HTERT RPE-1 (cell line): Measurements from ENCODE around the gene SDR39U1.

Source experiments
- in situ Hi-C: fragments of 300-500 bp; cut with MboI; formaldehyde crosslinking; loops from 4 replicates; pipeline ENCODE4 v1.14.3; 2020; ENCODE audit warnings: low sequenced_read_pairs

Gene SDR39U1

DNA sequence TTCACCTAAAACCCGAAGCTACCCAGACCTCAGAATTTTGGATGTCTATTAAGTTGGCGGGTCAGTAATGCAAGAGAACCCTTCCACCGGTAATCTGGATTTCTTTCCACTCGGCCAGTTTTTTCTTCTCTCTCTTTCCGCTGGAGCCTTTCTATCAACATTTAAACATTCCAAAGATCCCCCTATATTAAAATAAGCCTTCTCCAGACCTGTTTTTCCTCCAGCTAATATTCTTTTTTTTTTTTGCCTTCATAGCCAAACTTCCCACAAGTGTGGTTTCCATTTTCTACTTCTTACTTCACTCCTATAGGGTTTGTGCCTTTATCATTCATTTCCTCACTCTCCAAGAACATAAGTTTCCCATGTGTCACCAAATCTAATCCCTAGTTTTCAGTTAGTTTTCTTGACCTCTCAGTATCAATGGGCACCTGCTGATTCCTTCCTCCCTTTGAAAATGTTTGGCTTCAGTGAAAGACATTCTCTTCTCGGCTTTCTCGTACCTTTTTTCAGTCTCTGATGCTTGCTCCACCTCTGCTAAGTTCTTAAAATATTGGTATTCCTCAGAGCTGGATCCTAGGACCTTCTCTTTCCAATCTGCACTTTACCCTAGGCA is 583 bp upstream of the SDR39U1 start:
- in situ Hi-C loops, result no loop called here

- in situ Hi-C loops, result no loop called here
Observed at GRCh38 chr14:24441904-24442239, 704 bp downstream of the SDR39U1 start.

DNA sequence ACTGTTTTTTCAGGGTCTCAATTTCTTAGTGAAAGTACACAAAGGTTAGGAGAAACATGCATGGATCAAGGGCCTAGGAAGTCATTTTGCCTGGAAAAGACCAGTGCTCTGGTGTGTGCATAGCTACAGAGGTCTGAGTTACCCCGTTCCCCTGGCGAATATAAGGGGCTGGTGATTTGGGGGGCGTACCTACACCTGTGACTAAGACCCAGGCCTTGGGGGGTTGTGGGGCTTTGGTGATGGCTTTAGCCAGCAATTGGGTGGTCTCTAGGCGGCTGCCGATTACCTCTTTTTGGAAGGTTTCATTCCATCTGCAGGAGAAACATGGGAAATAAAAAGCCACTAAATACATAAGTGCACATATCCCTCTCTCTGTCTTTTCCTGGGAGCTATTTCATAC is 1.1 kb downstream of the SDR39U1 start:
- in situ Hi-C loops, result no loop called here

DNA sequence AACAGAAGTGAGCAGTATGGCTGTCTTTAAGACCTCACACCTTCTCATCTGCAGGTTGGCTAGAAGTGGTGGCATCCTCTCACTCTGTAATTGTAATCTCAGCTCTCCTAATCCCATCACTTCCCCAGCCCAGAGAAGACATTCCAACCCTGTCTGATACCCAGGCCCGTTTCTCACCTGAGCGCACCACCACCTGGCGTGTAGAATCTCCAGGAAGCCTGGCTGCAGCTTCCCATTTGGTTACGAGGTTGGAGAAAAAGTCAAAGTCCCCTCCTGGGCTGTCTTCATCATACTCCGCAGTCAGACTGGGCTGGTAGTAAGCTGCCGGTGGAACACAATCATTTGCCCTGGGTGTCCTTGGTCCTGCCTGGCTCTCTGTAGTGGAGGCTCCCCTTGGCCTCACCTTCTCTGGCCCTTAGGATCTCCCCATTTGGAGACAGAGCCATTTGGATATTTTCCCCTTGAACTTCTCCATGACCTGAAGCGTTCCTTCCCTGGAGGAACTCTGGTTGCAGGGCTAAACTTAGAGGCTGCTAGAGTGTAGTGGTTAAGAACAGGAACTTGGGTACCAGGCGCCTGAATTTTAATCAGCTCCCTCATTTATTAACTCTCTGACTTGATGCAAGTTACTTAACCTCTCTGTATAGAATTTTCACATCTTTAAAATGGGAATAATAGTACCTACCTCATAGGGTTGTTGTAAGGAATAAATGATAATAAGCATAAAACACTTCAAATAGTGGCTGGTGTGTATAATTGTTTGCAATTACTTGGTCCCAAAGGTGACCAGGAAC is 1.8 kb downstream of the SDR39U1 start:
- in situ Hi-C loops, result no loop called here

DNA sequence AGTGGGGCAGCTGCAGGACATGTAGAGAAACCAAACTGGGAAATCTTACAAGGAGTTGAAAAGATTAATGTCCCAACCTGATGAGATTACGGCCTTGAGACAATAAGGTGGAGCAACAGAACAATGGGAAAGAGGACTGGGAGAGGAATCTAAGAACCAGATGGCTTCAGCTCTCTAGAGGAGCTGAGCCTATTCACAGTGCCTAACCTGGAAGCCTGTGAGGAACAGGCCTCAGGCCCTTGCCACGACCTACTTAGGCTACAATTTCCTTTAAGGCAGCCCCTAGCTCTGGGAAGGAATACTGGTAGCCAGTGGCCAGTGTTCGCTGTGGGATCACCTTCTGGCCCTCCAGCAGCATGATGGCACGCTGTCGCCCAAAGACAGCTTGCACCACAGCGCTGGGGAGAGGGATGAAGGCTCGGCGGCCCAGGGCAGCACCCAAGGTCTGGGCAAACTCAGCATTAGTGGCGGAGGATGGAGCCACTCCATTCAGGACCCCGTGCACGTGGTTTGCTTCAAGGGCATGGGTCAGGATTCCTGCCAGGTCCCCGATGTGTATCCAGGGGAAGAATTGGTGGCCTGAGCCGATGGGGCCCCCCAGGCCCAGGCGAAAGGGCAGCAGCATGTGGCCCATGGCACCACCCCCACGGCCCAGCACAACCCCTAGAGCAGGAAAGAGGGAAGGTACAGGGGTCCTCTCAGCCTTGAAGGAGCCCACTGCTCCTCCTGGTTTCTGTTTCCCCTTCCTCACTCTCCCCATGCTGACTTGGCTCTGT is 2.6 kb downstream of the SDR39U1 start:
- in situ Hi-C loops, result no loop called here

DNA sequence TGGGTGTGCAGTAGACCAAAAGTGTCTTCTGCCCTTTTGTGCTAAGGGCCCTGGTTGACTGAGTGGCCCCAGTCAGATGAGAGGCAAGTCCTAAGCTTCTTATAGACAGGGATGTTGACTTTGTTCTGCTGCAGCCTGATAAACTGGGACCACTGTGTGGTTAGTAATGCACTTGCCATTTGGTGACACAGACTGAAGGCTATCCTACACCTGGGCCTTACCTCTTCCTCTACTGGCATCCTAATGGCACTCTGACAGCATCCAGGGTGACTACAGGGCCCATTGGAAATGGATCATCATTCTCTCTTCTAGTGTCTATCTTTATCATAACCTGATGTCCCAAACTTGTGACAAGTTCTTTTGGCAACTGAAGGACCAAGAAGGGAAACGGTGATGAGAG is 3.3 kb downstream of the SDR39U1 start:
- in situ Hi-C loops, result no loop called here

DNA sequence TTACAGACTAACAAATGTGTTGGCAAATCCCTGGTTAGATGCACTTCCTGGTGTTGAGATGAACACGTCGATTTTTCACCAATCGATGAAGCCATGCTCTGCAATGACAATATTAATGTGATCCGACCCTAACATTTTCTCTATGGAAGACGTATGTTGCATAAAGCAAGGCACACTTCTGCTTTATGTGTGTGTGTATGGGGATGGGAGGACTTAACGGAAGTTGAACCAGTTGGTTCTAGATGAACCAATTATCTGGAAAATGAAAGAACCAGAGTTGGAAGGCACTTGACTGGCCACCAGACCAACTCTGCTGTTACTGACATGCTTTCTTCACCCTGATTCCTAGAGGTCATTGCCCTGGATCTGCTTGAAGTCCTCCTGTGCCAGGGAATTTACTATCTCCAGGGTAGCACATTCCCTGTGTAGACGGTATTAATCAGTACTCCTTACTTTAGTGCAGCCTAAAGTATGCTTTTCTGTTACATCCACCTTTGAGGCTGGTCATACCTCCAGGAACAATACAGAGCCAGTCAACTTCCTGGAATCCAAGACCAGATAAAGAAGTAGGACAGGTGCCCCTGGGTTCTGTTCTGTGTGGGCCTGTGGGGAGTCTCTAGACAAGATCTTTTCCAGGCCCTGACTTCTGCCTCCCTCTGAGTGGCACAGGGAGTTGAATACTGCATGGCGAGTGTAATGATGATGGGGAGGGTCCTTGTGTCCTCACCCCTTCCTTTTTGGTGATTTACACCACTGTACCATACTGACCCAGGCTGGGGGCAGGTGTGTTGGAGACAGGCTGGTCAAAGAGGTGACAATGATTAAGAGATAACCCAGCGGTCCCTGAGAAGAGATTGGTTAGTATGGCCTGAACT is 4.1 kb downstream of the SDR39U1 start:
- in situ Hi-C loops, result no loop called here

DNA sequence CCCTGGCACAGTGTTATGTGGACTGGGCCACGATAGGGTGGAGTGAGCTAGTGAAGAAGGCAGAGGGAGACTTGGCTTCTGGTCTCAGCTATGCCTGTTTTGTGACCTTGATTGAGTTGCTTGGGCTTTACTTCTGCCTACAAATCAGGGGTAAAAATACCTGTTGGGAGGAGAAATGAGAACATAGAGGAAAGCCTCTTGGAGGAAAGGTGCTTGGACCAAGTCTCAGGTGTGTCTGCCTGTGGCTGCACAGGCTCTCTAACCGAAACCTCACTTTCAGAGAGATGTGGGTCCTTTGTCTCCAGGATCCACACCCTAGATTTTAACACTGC is 4.9 kb downstream of the SDR39U1 start:
- in situ Hi-C loops, result no loop called here

GRCh38 chr14:24437020-24437735 is 5.4 kb downstream of the SDR39U1 start:
- in situ Hi-C loops, result no loop called here

DNA sequence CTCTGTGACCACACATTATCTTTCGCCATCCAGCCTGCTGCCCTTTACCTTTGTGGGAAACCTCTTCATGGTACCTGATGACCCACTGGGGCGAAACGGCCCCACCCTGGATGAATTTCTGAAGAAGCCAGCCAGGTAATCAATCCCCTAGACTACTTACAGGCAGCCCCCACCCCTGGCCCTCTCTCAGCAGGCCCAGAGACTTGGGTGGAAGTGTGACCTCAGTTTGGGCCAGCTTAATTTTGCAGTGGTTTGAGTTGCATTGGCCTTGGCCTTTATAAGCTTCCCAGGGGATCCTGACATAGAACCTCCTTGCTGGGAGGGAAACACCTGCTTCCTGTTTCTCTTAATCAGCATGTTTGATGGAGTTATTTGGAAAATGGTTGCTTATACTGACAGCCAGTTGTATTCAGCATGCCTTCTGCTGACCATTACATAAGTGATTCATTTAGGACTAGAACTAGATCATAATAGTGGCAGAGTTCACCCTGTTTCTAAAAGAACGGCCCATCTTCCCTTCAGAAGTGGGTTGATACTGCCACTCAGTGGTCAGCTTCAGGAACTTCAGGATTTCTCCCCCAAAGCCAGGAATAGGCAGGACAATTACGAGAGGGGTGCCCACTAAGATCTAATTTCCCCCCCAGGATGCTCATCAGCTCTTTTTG is 6.1 kb downstream of the SDR39U1 start:
- in situ Hi-C loops, result no loop called here

DNA sequence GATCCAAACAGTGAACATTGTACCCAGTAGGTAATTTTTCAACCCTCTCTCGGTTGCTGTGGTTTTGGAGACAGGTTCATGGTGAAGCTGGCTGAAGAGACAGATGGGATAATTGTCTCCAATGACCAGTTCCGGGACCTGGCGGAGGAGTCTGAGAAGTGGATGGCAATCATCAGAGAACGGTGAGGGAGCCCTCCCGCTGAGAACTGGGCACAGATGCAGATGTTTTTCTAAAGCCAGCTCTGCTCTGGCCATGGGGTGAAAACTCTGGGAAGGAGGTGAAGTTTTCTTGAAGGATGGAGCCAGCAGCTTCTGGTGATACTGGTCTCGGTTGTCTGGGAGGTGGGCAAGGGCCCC is 6.6 kb downstream of the SDR39U1 start:
- in situ Hi-C loops, result no loop called here

DNA sequence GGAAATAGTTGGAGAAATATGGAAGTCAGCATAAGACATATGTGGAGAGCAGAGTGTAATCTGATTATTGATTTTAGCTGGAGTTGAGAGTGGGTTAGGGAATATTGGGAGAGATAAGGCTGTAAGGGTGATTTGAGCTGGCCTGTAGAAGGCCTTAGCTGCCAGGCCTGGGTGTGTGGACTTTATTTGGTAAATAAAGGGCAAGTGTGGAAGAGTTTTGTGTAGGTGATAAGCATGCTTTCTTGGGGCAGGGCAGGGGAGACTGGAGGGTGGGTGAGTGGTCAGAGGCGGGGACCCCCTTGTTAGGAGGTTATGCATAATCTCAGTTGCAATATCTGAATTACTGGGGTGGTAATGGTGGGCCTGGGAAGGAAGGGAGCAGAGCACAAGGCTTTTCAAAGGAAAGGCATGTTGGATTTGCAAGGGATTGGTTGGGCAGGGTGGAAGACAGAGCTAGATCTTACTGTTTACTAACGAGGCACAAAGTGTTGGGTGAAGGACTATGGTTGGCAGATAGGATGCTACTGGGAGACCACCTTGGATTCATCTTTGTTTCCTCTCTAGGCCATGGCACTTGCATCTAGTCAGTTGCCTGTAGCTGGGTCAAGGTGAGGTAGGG is 7.3 kb downstream of the SDR39U1 start:
- in situ Hi-C loops, result no loop called here

GRCh38 chr14:24434676-24435075 is 7.9 kb downstream of the SDR39U1 start:
- in situ Hi-C loops, result no loop called here

DNA sequence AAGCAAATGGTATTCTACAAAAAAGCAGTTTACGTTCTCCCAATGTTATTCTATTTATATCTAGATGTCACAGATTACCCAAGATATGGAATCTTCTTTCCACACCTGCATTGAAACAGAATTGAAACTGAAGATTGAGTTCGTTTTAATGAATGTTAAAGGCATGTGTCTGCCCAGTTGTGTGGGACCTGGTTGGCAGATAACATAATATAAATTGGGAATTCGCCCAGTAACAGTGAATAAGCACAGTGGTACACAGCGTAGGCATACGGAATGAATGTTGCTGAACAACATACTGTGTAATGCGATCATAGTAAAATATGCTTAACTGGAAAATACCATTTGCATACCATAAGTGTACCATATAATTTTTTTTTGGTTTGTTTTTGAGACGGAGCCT is 8.5 kb downstream of the SDR39U1 start:
- in situ Hi-C loops, result no loop called here

DNA sequence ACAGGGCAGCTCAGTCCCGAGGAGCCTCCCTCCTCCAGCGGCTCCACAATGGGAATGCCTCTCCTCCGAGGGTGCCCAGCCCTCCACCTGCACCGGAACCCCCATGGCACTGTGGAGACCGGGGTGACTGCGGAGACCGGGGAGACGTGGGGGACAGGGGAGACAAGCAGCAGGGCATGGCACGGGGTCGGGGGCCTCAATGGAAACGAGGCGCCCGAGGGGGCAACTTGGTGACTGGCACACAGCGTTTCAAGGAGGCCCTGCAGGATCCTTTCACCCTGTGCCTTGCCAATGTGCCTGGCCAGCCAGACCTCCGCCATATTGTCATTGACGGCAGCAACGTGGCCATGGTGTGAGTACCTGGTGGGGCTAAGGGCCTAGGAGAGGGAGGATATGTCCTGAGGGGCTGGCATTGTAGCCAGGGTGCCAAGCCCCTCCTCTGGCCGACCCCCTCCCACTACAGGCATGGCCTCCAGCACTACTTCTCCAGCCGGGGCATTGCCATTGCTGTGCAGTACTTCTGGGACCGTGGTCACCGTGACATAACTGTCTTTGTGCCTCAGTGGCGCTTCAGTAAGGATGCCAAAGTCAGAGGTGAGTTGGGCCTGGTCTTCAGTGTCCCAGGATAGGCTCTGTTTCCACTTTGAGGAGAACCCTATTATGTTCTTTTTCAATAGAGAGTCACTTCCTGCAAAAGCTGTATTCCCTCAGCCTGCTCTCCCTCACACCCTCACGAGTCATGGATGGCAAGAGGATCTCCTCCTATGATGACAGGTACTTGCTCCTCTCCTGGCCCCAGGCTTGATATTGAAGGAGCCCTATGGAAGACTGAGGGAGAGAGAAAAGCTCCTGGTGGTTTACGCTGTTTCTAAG is 10.1 kb downstream of the SDR39U1 start:
- in situ Hi-C loops, result no loop called here

DNA sequence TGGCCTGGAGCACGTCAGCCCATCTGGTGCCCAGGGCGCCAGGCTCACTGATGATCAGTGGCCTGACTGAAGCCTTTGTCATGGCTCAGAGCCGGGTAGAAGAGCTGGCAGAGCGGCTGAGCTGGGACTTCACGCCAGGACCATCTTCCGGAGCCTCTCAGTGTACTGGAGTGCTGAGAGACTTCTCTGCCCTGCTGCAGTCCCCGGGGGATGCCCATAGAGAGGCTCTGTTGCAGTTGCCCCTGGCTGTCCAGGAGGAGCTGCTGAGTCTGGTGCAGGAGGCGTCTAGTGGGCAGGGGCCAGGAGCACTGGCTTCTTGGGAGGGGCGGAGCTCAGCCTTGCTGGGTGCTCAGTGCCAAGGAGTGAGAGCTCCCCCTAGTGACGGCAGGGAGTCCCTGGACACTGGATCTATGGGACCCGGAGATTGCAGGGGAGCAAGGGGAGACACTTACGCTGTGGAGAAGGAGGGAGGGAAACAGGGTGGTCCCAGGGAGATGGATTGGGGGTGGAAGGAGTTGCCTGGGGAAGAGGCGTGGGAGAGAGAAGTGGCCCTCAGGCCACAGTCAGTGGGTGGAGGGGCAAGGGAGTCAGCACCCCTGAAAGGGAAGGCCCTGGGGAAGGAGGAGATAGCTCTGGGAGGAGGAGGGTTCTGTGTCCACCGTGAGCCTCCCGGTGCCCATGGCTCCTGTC is 10.9 kb downstream of the SDR39U1 start:
- in situ Hi-C loops, result no loop called here

GRCh38 chr14:24430682-24431568 is 11.7 kb downstream of the SDR39U1 start:
- in situ Hi-C loops, result no loop called here
